K562 (cell line): ENCODE measurements around the gene TMED8.

Experiments used
- CC2D1A ChIP-seq: fragments of 450-650 bp; IDR thresholded peaks from 2 replicates; pipeline ENCODE4 v1.6.1; 2017; ENCODE audit warnings: mild to moderate bottlenecking
- CTCF ChIP-seq, 3 experiments: IDR thresholded peaks in 2 of 3; conservative IDR thresholded peaks in 1 of 3; 2 replicates each; pipeline ENCODE4 v1.5.1; 2011 to 2012; ENCODE audit warnings: low read length in 3 of 3, mild to moderate bottlenecking in 3 of 3, control low read depth in 2 of 3, improper control_type of control experiment in 1 of 3, inconsistent platforms in 1 of 3, low read depth in 1 of 3, mixed read lengths in 1 of 3, moderate library complexity in 1 of 3; ENCODE audit not compliant: insufficient read depth in 2 of 3
- DPF2 ChIP-seq: fragments of 450-650 bp; IDR thresholded peaks from 2 replicates; pipeline ENCODE4 v1.6.1; 2016
- EP300 ChIP-seq: IDR thresholded peaks from 2 replicates; pipeline ENCODE4 v1.6.1; 2012; ENCODE audit warnings: low read length, improper control_type of control experiment
- FOSL1 ChIP-seq: fragments of 200-800 bp; sonication (Bioruptor generic); conservative IDR thresholded peaks from 2 replicates; pipeline ENCODE4 v1.6.1; 2016; ENCODE audit warnings: missing genetic modification characterization, missing compliant biosample characterization
- GTF2F1 ChIP-seq: IDR thresholded peaks from 2 replicates; pipeline ENCODE4 v1.6.1; 2011; ENCODE audit warnings: low read depth, low read length, improper control_type of control experiment
- HCFC1 ChIP-seq: IDR thresholded peaks from 2 replicates; pipeline ENCODE4 v1.6.1; 2012; ENCODE audit warnings: low read depth, low read length, improper control_type of control experiment
- MLLT1 ChIP-seq, 2 experiments: fragments of 450-650 bp; IDR thresholded peaks; 2 replicates each; pipeline ENCODE4 v1.6.1; 2016
- NR3C1 ChIP-seq: sonication (generic); formaldehyde crosslinking; IDR thresholded peaks from 2 replicates; pipeline ENCODE4 v1.8.1; 2022; ENCODE audit warnings: missing genetic modification reagents
- POLR2A ChIP-seq: fragments of 450-650 bp; conservative IDR thresholded peaks from 2 replicates; pipeline ENCODE4 v1.6.1; 2016
- POLR2AphosphoS5 ChIP-seq: IDR thresholded peaks from 2 replicates; pipeline ENCODE4 v1.6.1; 2011; ENCODE audit warnings: mild to moderate bottlenecking, low read depth, low read length, moderate library complexity; ENCODE audit not compliant: control insufficient read depth, insufficient read depth
- SRSF9 ChIP-seq: fragments of 200-400 bp; formaldehyde crosslinking; IDR thresholded peaks from 2 replicates; pipeline ENCODE4 v1.6.1; 2017; ENCODE audit warnings: low read depth, low read length, borderline replicate concordance
- TAF1 ChIP-seq: IDR thresholded peaks from 2 replicates; pipeline ENCODE4 v1.6.1; 2011; ENCODE audit warnings: mild to moderate bottlenecking, low read length, moderate library complexity; ENCODE audit not compliant: insufficient read depth, control insufficient read depth, severe bottlenecking; ENCODE audit errors: extremely low read depth
- ZNF324 ChIP-seq: fragments of 250-450 bp; sonication (Bioruptor Pico); IDR thresholded peaks from 2 replicates; pipeline ENCODE4 v1.4.0; 2020; ENCODE audit warnings: mild to moderate bottlenecking

- TF ChIP-seq HCFC1 (no peak), POLR2A (no peak), CTCF (IDR thresholded peaks at IDR 0.05 in 2 of 3, conservative IDR thresholded peaks at IDR 0.05 in 1 of 3; ENCODE audit: insufficient read depth in 2 of 3, low read depth in 1 of 3, low read length in 3 of 3) (no peak), TAF1 (no peak), SRSF9 (no peak), POLR2AphosphoS5 (no peak), FOSL1 (tag) (no peak), DPF2 (no peak), EP300 (no peak), NR3C1 (CRISPR knock-in tag) (no peak), MLLT1 (IDR thresholded peaks at IDR 0.05) (no peak), GTF2F1 (no peak), ZNF324 (CRISPR knock-in tag) (no peak), CC2D1A (no peak)
Measured at GRCh38 chr14:77369285-77369684, 7.6 kb downstream of the TMED8 start.
